ENCODE data around the gene TNXB. TPM values are rescaled to one million over a fixed set of nuclear protein-coding genes. Genes with fewer than 3 reads are reported as not detected.

TNXB gene
- total RNA-seq, result 1 to 10 TPM; 1.1 to 1.9 (median 1.6) TPM

GRCh38 chr6:32109114-32109764 is at the start of gene TNXB:
Gene TNXB (minus strand): TSS chr6:32109338. CDS start chr6:32098198, 11,140 bp downstream.
- no peaks in the 10 kb centered on the region for H3K9me3 Mint-ChIP-seq
- no peak within 1 kb of the TSS for H3K4me3 Mint-ChIP-seq
- peak; percentile 34 to 41 for ATAC-seq
- H3K4me1 Mint-ChIP-seq (ENCODE audit: low read depth), result peaks cover 24% of the 10 kb centered on the region
- peaks cover 27% of the 10 kb centered on the region for H3K27me3 Mint-ChIP-seq (ENCODE audit: low read depth)
- H3K36me3 Mint-ChIP-seq (ENCODE audit: insufficient read depth), result no peaks in the 10 kb centered on the region
- no peak for DNase-seq

GRCh38 chr6:32158052-32158451 is 48.9 kb upstream of the TNXB start:
- H3K4me1 Mint-ChIP-seq (ENCODE audit: low read depth), result peaks cover 23% of the 10 kb centered on the region
- ATAC-seq (no peak), DNase-seq (no peak)
- H3K9me3 Mint-ChIP-seq, result no peaks in the 10 kb centered on the region
- H3K4me3 Mint-ChIP-seq, result no peak overlapping the region
- no peaks in the 10 kb centered on the region for H3K27me3 Mint-ChIP-seq (ENCODE audit: low read depth)
- H3K36me3 Mint-ChIP-seq (ENCODE audit: insufficient read depth), result peaks cover 12% of the 10 kb centered on the region

- no peaks in the 10 kb centered on the region for H3K9me3 Mint-ChIP-seq
- H3K4me3 Mint-ChIP-seq, result no peak overlapping the region
- DNase-seq (no peak), ATAC-seq (no peak)
- peaks cover 12% of the 10 kb centered on the region for H3K36me3 Mint-ChIP-seq (ENCODE audit: insufficient read depth)
- peaks cover 33% of the 10 kb centered on the region for H3K4me1 Mint-ChIP-seq (ENCODE audit: low read depth)
- peaks cover 3% of the 10 kb centered on the region for H3K27me3 Mint-ChIP-seq (ENCODE audit: low read depth)
Observed at GRCh38 chr6:32156891-32157290, 47.8 kb upstream of the TNXB start.

GRCh38 chr6:32154514-32155161 is 45.5 kb upstream of the TNXB start:
- peak overlapping the region; percentile 96 for H3K4me3 Mint-ChIP-seq
- no peaks in the 10 kb centered on the region for H3K9me3 Mint-ChIP-seq
- peaks cover 44% of the 10 kb centered on the region for H3K4me1 Mint-ChIP-seq (ENCODE audit: low read depth)
- peaks cover 12% of the 10 kb centered on the region for H3K36me3 Mint-ChIP-seq (ENCODE audit: insufficient read depth)
- ATAC-seq (peak; percentile 61 to 73), DNase-seq (peak; percentile 53)
- H3K27me3 Mint-ChIP-seq (ENCODE audit: low read depth), result peaks cover 17% of the 10 kb centered on the region

GRCh38 chr6:32153564-32154513 is 44.7 kb upstream of the TNXB start, which contains the start of gene PPT2:
Gene PPT2 (plus strand): TSS chr6:32154141. CDS start chr6:32154595, 454 bp downstream.
- ATAC-seq (peak; percentile 80 to 83), DNase-seq (peak; percentile 56)
- Mint-ChIP-seq H3K4me1 (ENCODE audit: low read depth) (peaks cover 48% of the 10 kb centered on the region), H3K9me3 (no peaks in the 10 kb centered on the region), H3K27me3 (ENCODE audit: low read depth) (peaks cover 21% of the 10 kb centered on the region), H3K4me3 (peak within 1 kb of the TSS; percentile 96), H3K36me3 (ENCODE audit: insufficient read depth) (peaks cover 12% of the 10 kb centered on the region)

GRCh38 chr6:32152769-32153563 is 43.8 kb upstream of the TNXB start:
- no peak for ATAC-seq
- peaks cover 30% of the 10 kb centered on the region for H3K27me3 Mint-ChIP-seq (ENCODE audit: low read depth)
- DNase-seq, result no peak
- peak overlapping the region; percentile 53 for H3K4me3 Mint-ChIP-seq
- H3K36me3 Mint-ChIP-seq (ENCODE audit: insufficient read depth), result peaks cover 6% of the 10 kb centered on the region
- peaks cover 55% of the 10 kb centered on the region for H3K4me1 Mint-ChIP-seq (ENCODE audit: low read depth)
- no peaks in the 10 kb centered on the region for H3K9me3 Mint-ChIP-seq

GRCh38 chr6:32151863-32152768 is 43.0 kb upstream of the TNXB start, which contains the start of gene PRRT1:
Gene PRRT1 (minus strand): TSS chr6:32151939. CDS start chr6:32151827, 112 bp downstream.
- no peaks in the 10 kb centered on the region for H3K36me3 Mint-ChIP-seq (ENCODE audit: insufficient read depth)
- H3K27me3 Mint-ChIP-seq (ENCODE audit: low read depth), result peaks cover 37% of the 10 kb centered on the region
- no peak for DNase-seq
- H3K4me1 Mint-ChIP-seq (ENCODE audit: low read depth), result peaks cover 57% of the 10 kb centered on the region
- ATAC-seq, result no peak
- H3K4me3 Mint-ChIP-seq, result peak within 1 kb of the TSS; percentile 56
- no peaks in the 10 kb centered on the region for H3K9me3 Mint-ChIP-seq

- DNase-seq (no peak), ATAC-seq (no peak)
- no peaks in the 10 kb centered on the region for H3K9me3 Mint-ChIP-seq
- H3K36me3 Mint-ChIP-seq (ENCODE audit: insufficient read depth), result no peaks in the 10 kb centered on the region
- peaks cover 57% of the 10 kb centered on the region for H3K4me1 Mint-ChIP-seq (ENCODE audit: low read depth)
- peak overlapping the region; percentile 56 for H3K4me3 Mint-ChIP-seq
- peaks cover 37% of the 10 kb centered on the region for H3K27me3 Mint-ChIP-seq (ENCODE audit: low read depth)
Observed at GRCh38 chr6:32151181-32151862, 42.2 kb upstream of the TNXB start.

- DNase-seq (no peak), ATAC-seq (no peak)
- Mint-ChIP-seq H3K27me3 (ENCODE audit: low read depth) (peaks cover 37% of the 10 kb centered on the region), H3K9me3 (no peaks in the 10 kb centered on the region), H3K36me3 (ENCODE audit: insufficient read depth) (no peaks in the 10 kb centered on the region), H3K4me1 (ENCODE audit: low read depth) (peaks cover 53% of the 10 kb centered on the region), H3K4me3 (no peak overlapping the region)
Observed at GRCh38 chr6:32149932-32150870, 41.1 kb upstream of the TNXB start.

GRCh38 chr6:32149092-32149755 is 40.1 kb upstream of the TNXB start:
- Mint-ChIP-seq H3K36me3 (ENCODE audit: insufficient read depth) (no peaks in the 10 kb centered on the region), H3K4me1 (ENCODE audit: low read depth) (peaks cover 43% of the 10 kb centered on the region), H3K9me3 (no peaks in the 10 kb centered on the region), H3K27me3 (ENCODE audit: low read depth) (peaks cover 37% of the 10 kb centered on the region), H3K4me3 (peak overlapping the region; percentile 81)
- ATAC-seq (peak; percentile 12 to 14), DNase-seq (no peak)
